ENCODE measurements around the gene GLP2R. TPM values are rescaled to one million over a fixed set of nuclear protein-coding genes. Genes with fewer than 3 reads are reported as not detected.

The GLP2R gene
- polyA plus RNA-seq, 1 donor from 2014 or later: not detected

DNA sequence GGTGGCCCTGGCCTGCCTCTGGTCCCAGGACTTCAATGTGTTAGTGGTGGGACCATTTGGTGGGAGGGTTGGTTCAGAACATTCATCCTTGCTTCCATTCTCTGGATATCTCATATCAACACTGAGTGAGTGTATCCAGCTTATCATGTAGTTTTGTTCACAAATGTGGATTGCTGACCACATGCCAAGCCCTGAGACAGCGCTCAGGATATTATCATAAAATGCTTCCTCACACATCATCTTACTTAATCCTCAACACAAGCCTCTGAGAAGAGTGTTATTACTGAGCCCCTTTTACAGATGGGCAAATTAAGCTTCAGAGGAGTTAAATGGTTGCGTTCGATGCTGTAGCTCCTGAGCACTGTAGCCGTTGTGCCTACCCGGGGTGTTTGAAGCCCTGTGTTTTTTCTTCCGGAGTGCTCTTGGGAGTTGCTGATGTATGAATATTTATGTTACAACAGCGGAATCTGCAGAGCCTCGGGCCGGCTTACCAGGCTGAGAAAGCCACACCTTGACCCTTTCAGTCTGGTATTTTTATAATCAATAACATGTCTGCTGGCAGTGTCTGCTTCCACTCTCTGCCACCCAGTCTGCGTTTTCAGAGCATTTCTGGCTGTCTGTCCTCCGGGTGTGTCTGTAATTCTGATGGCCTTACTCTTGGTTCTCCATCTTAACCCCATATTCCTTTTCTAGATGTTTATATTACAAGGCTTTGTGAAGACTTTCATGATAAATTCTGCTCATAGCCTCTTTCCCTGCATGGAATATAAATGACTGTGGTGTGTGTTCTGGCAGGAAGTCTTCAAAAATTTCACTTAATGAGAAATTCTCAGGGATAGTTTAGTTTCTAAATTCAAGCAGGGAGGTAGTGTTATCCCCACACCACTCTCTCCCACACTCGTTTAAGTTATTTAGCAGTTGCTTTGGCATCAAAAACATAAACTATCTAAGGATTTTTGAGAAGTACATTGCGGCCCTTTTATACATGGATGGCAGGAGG, 2.9 kb downstream of the GLP2R start:
- H3F3A ChIP-seq (ENCODE audit: insufficient read depth, low read length, poor library complexity, severe bottlenecking): no peaks in the 10 kb centered on the region
- no peak overlapping the region for H2AFZ ChIP-seq (ENCODE audit: low read depth, low read length)
- H3K27ac ChIP-seq (ENCODE audit: low read length): no peak overlapping the region
- H3K36me3 ChIP-seq (ENCODE audit: insufficient read depth, low read length): no peaks in the 10 kb centered on the region
- no peaks in the 10 kb centered on the region for H4K20me1 ChIP-seq (ENCODE audit: insufficient read depth)
- no peak overlapping the region for H3K9ac ChIP-seq (ENCODE audit: low read length)
- no peak overlapping the region for H3K4me2 ChIP-seq (ENCODE audit: low read length)
- no peaks in the 10 kb centered on the region for H3K9me3 ChIP-seq (ENCODE audit: low read length)
- no peaks in the 10 kb centered on the region for H3K9me2 ChIP-seq (ENCODE audit: insufficient read depth, low read length)
- no peak overlapping the region for H3K4me3 ChIP-seq (ENCODE audit: low read length)
- TF ChIP-seq POLR2AphosphoS5 (IDR thresholded peaks at IDR 0.05): no peak
- TF ChIP-seq MXI1 (conservative IDR thresholded peaks at IDR 0.05; ENCODE audit: poor library complexity, severe bottlenecking): no peak
- no peak for TF ChIP-seq EZH2 (IDR thresholded peaks at IDR 0.05; ENCODE audit: borderline replicate concordance, insufficient read depth, low read length, poor library complexity, severe bottlenecking)
- TF ChIP-seq SMC3 (conservative IDR thresholded peaks at IDR 0.05; ENCODE audit: poor library complexity): no peak
- TF ChIP-seq, protein P1, sequence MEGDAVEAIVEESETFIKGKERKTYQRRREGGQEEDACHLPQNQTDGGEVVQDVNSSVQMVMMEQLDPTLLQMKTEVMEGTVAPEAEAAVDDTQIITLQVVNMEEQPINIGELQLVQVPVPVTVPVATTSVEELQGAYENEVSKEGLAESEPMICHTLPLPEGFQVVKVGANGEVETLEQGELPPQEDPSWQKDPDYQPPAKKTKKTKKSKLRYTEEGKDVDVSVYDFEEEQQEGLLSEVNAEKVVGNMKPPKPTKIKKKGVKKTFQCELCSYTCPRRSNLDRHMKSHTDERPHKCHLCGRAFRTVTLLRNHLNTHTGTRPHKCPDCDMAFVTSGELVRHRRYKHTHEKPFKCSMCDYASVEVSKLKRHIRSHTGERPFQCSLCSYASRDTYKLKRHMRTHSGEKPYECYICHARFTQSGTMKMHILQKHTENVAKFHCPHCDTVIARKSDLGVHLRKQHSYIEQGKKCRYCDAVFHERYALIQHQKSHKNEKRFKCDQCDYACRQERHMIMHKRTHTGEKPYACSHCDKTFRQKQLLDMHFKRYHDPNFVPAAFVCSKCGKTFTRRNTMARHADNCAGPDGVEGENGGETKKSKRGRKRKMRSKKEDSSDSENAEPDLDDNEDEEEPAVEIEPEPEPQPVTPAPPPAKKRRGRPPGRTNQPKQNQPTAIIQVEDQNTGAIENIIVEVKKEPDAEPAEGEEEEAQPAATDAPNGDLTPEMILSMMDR (IDR thresholded peaks at IDR 0.05; ENCODE audit: poor library complexity, severe bottlenecking): no peak
- TF ChIP-seq EP300 (conservative IDR thresholded peaks at IDR 0.05; ENCODE audit: poor library complexity, severe bottlenecking): no peak
- TF ChIP-seq TAF1 (IDR thresholded peaks at IDR 0.05; ENCODE audit: low read depth): no peak
- TF ChIP-seq RAD21 (conservative IDR thresholded peaks at IDR 0.05): no peak
- TF ChIP-seq, protein P2, sequence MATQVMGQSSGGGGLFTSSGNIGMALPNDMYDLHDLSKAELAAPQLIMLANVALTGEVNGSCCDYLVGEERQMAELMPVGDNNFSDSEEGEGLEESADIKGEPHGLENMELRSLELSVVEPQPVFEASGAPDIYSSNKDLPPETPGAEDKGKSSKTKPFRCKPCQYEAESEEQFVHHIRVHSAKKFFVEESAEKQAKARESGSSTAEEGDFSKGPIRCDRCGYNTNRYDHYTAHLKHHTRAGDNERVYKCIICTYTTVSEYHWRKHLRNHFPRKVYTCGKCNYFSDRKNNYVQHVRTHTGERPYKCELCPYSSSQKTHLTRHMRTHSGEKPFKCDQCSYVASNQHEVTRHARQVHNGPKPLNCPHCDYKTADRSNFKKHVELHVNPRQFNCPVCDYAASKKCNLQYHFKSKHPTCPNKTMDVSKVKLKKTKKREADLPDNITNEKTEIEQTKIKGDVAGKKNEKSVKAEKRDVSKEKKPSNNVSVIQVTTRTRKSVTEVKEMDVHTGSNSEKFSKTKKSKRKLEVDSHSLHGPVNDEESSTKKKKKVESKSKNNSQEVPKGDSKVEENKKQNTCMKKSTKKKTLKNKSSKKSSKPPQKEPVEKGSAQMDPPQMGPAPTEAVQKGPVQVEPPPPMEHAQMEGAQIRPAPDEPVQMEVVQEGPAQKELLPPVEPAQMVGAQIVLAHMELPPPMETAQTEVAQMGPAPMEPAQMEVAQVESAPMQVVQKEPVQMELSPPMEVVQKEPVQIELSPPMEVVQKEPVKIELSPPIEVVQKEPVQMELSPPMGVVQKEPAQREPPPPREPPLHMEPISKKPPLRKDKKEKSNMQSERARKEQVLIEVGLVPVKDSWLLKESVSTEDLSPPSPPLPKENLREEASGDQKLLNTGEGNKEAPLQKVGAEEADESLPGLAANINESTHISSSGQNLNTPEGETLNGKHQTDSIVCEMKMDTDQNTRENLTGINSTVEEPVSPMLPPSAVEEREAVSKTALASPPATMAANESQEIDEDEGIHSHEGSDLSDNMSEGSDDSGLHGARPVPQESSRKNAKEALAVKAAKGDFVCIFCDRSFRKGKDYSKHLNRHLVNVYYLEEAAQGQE (IDR thresholded peaks at IDR 0.05; ENCODE audit: borderline replicate concordance): no peak
- H3K79me2 ChIP-seq (replicated peaks; ENCODE audit: insufficient read depth, low read length): no peaks in the 10 kb centered on the region
- H3K27me3 ChIP-seq (ENCODE audit: insufficient read depth, low read depth, low read length): no peaks in the 10 kb centered on the region

DNA sequence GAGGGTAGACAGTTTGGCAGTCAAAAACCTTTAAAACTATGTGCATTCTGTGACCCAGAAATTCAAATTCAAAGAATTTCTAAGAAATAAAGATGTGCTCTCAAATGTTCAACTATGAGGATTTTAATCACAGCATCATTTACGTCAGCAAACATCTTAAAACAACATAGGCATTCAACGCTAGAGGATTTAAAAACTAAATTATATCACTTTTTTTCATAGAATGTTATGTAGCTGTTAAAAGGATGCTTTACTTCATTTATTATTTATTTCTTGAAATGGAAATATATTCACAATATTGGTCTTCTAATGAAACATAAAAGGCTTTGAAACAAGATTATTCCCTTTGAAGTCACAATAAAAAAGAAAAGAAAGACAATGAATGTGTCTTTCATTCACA, 3.6 kb downstream of the GLP2R start:
- Histone ChIP-seq H3K9ac (ENCODE audit: low read length) (no peak overlapping the region), H2AFZ (ENCODE audit: low read depth, low read length) (no peak overlapping the region), H3K4me2 (ENCODE audit: low read length) (no peak overlapping the region), H3K79me2 (replicated peaks; ENCODE audit: insufficient read depth, low read length) (no peaks in the 10 kb centered on the region), H3K9me3 (ENCODE audit: low read length) (no peaks in the 10 kb centered on the region), H3K4me3 (ENCODE audit: low read length) (no peak overlapping the region), H4K20me1 (ENCODE audit: insufficient read depth) (no peaks in the 10 kb centered on the region), H3K9me2 (ENCODE audit: insufficient read depth, low read length) (no peaks in the 10 kb centered on the region), H3F3A (ENCODE audit: insufficient read depth, low read length, poor library complexity, severe bottlenecking) (no peaks in the 10 kb centered on the region), H3K27me3 (ENCODE audit: insufficient read depth, low read depth, low read length) (no peaks in the 10 kb centered on the region), H3K36me3 (ENCODE audit: insufficient read depth, low read length) (no peaks in the 10 kb centered on the region), H3K27ac (ENCODE audit: low read length) (no peak overlapping the region)
- TF ChIP-seq EP300 (conservative IDR thresholded peaks at IDR 0.05; ENCODE audit: poor library complexity, severe bottlenecking): no peak
- TF ChIP-seq SMC3 (conservative IDR thresholded peaks at IDR 0.05; ENCODE audit: poor library complexity): no peak
- no peak for TF ChIP-seq TAF1 (IDR thresholded peaks at IDR 0.05; ENCODE audit: low read depth)
- no peak for TF ChIP-seq MXI1 (conservative IDR thresholded peaks at IDR 0.05; ENCODE audit: poor library complexity, severe bottlenecking)
- TF ChIP-seq POLR2AphosphoS5 (IDR thresholded peaks at IDR 0.05): no peak
- TF ChIP-seq EZH2 (IDR thresholded peaks at IDR 0.05; ENCODE audit: borderline replicate concordance, insufficient read depth, low read length, poor library complexity, severe bottlenecking): no peak
- TF ChIP-seq, protein P1 (IDR thresholded peaks at IDR 0.05; ENCODE audit: poor library complexity, severe bottlenecking): no peak
- no peak for TF ChIP-seq RAD21 (conservative IDR thresholded peaks at IDR 0.05)
- TF ChIP-seq, protein P2 (IDR thresholded peaks at IDR 0.05; ENCODE audit: borderline replicate concordance): no peak
